Thyroid gland (tissue), 4 donors: ENCODE measurements around the gene NFYB. TPM values are rescaled to one million over a fixed set of nuclear protein-coding genes. Genes with fewer than 3 reads are reported as not detected.

ENCODE experiments used
- DNase-seq, 2 donors: peaks; one replicate each; pipeline ENCODE4 v3.0.0-alpha.2; 2019
- H3K27ac ChIP-seq, 3 donors: fragments of 200-600 bp; sonication (generic); 1 replicate in 2 of 3; 2 replicates in 1 of 3; pipeline ENCODE4 v1.5.1; 2016 to 2019; ENCODE audit warnings: mild to moderate bottlenecking in 1 of 3, moderate library complexity in 1 of 3
- H3K27me3 ChIP-seq: fragments of 200-600 bp; sonication (generic); one replicate; pipeline ENCODE4 v1.5.1; 2019
- H3K36me3 ChIP-seq, 2 donors: fragments of 200-600 bp; sonication (generic); one replicate each; pipeline ENCODE4 v1.5.1; 2016 to 2019
- H3K4me1 ChIP-seq, 2 donors: fragments of 200-600 bp; sonication (generic); one replicate each; pipeline ENCODE4 v1.5.1; 2017 to 2019
- H3K4me3 ChIP-seq, 3 donors: fragments of 200-600 bp; sonication (generic); replicated peaks in 1 of 3; 1 replicate in 2 of 3; 2 replicates in 1 of 3; pipeline ENCODE4 v1.5.1; 2016; ENCODE audit warnings: mild to moderate bottlenecking in 1 of 3
- H3K9me3 ChIP-seq: fragments of 200-600 bp; sonication (generic); one replicate; pipeline ENCODE4 v1.5.1; 2017
- POLR2A ChIP-seq, 2 donors: fragments of 450-650 bp; IDR thresholded peaks; one replicate each; pipeline ENCODE4 v1.6.1; 2017; ENCODE audit warnings: antibody characterized with exemption in 2 of 2, mild to moderate bottlenecking in 2 of 2, moderate library complexity in 1 of 2
- WGBS, 2 donors: methylation state at CpG; one replicate each; pipeline ENCODE4 v1.1.5; 2017; 5-methylcytosine and 5-hydroxymethylcytosine counted together
- intact Hi-C: fragments of 100-400 bp; cut with DNase I; formaldehyde crosslinking; loops from one replicate; pipeline ENCODE4 v1.15.1; 2023
- total RNA-seq, 4 donors: library from RNA; depleted of rRNA; stranded (reverse); fragments of >200 nt; gene quantifications; one replicate each; pipeline ENCODE4 v1.2.3, GENCODE V29; 2016
- TF ChIP-seq, protein P1 (sequence below), 6 experiments: fragments of 200-600 bp in 3 of 6; fragments of 450-650 bp in 3 of 6; sonication (generic) in 3 of 6; IDR thresholded peaks; one replicate each; pipeline ENCODE4 v1.5.1; 2016 to 2019; ENCODE audit warnings: antibody characterized with exemption in 6 of 6, mild to moderate bottlenecking in 2 of 6, inconsistent platforms in 1 of 6, moderate library complexity in 1 of 6

NFYB gene
- total RNA-seq, 4 donors from 2014 or later, result 24.7 to 53.1 (median 37.1) TPM

- H3K36me3 ChIP-seq, result peaks cover 2 to 3% of the 10 kb centered on the region in 2 donors
- no peak overlapping the region for H3K4me3 ChIP-seq
- H3K9me3 ChIP-seq, result no peaks in the 10 kb centered on the region
- WGBS, 2 donors, result 92 to 95% methylated on average over 2 of the region's 2 CpGs
- no peak for TF ChIP-seq POLR2A (IDR thresholded peaks at IDR 0.05)
- TF ChIP-seq, protein P1, sequence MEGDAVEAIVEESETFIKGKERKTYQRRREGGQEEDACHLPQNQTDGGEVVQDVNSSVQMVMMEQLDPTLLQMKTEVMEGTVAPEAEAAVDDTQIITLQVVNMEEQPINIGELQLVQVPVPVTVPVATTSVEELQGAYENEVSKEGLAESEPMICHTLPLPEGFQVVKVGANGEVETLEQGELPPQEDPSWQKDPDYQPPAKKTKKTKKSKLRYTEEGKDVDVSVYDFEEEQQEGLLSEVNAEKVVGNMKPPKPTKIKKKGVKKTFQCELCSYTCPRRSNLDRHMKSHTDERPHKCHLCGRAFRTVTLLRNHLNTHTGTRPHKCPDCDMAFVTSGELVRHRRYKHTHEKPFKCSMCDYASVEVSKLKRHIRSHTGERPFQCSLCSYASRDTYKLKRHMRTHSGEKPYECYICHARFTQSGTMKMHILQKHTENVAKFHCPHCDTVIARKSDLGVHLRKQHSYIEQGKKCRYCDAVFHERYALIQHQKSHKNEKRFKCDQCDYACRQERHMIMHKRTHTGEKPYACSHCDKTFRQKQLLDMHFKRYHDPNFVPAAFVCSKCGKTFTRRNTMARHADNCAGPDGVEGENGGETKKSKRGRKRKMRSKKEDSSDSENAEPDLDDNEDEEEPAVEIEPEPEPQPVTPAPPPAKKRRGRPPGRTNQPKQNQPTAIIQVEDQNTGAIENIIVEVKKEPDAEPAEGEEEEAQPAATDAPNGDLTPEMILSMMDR (IDR thresholded peaks at IDR 0.05), result no peak
- DNase-seq, result no peak
- no peak overlapping the region for H3K27ac ChIP-seq
- no peaks in the 10 kb centered on the region for H3K27me3 ChIP-seq
- no peaks in the 10 kb centered on the region for H3K4me1 ChIP-seq
- intact Hi-C loops, result loop anchor here (10.0 kb wide), 2 partner anchors 162 to 232 kb away; no protein-coding TSS in a partner anchor
Measured at GRCh38 chr12:104106965-104107364, 31.0 kb downstream of the NFYB start.

DNA sequence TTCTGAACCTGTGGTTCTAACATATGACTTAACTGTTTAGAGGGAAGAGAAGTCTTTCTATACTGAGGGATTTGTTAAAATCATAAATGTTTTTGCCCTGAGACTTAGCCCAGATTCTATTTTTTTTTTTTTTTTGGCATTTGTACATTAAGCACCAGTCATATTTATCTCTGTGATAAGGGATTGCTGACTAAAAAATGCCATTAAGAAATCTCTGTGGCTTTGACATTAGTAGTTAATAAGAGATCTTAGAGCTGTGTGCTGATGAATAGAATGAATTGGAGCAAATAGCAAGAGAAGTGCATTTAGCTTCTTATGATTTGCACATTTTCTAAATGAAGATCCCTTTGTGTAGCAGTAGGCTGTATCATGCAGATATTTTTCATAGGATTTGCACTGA, 32.5 kb downstream of the NFYB start:
- Histone ChIP-seq H3K27me3 (no peaks in the 10 kb centered on the region), H3K4me3 (no peak overlapping the region), H3K9me3 (no peaks in the 10 kb centered on the region), H3K36me3 (peaks cover 7 to 10% of the 10 kb centered on the region in 2 donors), H3K4me1 (no peaks in the 10 kb centered on the region), H3K27ac (no peak overlapping the region)
- intact Hi-C loops, result loop anchor here (10.0 kb wide), 2 partner anchors 161 to 231 kb away; no protein-coding TSS in a partner anchor
- TF ChIP-seq, protein P1 (IDR thresholded peaks at IDR 0.05), result no peak
- no peak for TF ChIP-seq POLR2A (IDR thresholded peaks at IDR 0.05)
- no peak for DNase-seq

DNA sequence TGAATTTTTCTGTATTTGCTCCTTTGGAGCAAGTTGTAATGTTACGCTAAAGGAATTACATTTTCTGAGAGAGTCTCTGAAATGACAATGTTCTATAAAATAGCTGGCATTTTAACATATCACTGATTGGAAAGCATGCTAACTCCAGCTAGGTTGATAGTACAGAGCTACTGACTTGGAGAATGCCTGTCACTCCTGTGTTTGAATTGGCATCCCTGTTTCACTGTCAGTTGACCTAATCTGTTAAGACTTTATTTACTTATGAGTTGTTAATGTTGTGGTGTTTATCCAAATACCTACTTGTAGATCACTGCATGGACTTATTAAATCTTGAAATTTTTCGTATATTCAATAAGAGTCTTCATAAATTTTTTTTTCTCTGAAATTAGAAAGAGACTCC, 40.1 kb downstream of the NFYB start:
- H3K4me3 ChIP-seq, result no peak overlapping the region
- DNase-seq, result no peak
- 97% methylated on average over 2 of the region's 2 CpGs for WGBS, 2 donors
- H3K9me3 ChIP-seq, result no peaks in the 10 kb centered on the region
- no peaks in the 10 kb centered on the region for H3K27me3 ChIP-seq
- H3K36me3 ChIP-seq, result peaks cover 25 to 42% of the 10 kb centered on the region in 2 donors
- intact Hi-C loops, result no loop called here
- no peak for TF ChIP-seq POLR2A (IDR thresholded peaks at IDR 0.05)
- TF ChIP-seq, protein P1 (IDR thresholded peaks at IDR 0.05), result no peak
- no peak overlapping the region for H3K27ac ChIP-seq
- no peaks in the 10 kb centered on the region for H3K4me1 ChIP-seq

GRCh38 chr12:104095289-104095688, 42.7 kb downstream of the NFYB start:
- Histone ChIP-seq H3K27me3 (no peaks in the 10 kb centered on the region), H3K36me3 (peaks cover 17 to 33% of the 10 kb centered on the region in 2 donors), H3K27ac (no peak overlapping the region), H3K4me3 (no peak overlapping the region), H3K9me3 (no peaks in the 10 kb centered on the region), H3K4me1 (no peaks in the 10 kb centered on the region)
- TF ChIP-seq POLR2A (IDR thresholded peaks at IDR 0.05), result no peak
- TF ChIP-seq, protein P1 (IDR thresholded peaks at IDR 0.05), result no peak
- intact Hi-C loops, result no loop called here
- DNase-seq, result no peak
- WGBS, 2 donors, result 90 to 94% methylated on average over 1 of the region's 1 CpG

DNA sequence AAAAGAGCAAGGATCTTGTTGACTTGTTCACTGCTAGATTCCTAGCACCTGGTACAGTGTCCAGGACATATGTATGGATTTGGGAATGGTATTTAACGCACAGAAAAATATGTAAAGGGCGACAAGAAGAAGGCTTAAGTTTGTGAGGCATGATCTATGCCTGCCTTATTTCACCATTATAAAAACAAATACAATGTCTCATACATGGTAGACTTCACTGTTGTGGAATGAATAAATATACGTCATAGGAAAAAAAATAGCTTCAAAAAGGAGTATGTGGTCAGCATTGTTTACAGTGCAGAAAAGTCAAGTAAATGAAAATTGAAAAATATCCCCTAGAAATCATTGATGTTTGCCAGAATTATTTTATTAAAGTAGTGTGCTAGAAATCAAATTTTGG, 43.7 kb downstream of the NFYB start:
- Histone ChIP-seq H3K36me3 (peaks cover 19 to 33% of the 10 kb centered on the region in 2 donors), H3K4me1 (no peaks in the 10 kb centered on the region), H3K9me3 (no peaks in the 10 kb centered on the region), H3K27me3 (no peaks in the 10 kb centered on the region), H3K4me3 (no peak overlapping the region), H3K27ac (no peak overlapping the region)
- TF ChIP-seq, protein P1 (IDR thresholded peaks at IDR 0.05), result no peak
- intact Hi-C loops, result no loop called here
- DNase-seq, result no peak
- 97 to 99% methylated on average over 3 of the region's 3 CpGs for WGBS, 2 donors
